Large intestine (tissue), 12 donors: ENCODE data around the gene LPIN2. TPM values are rescaled to one million over a fixed set of nuclear protein-coding genes. Genes with fewer than 3 reads are reported as not detected.

Source experiments
- DNase-seq, 2 donors: peaks; one replicate each; pipeline versions ENCODE4 v3.0.0 to v3.0.0-alpha.2; 2013
- H3K27ac ChIP-seq: one replicate; pipeline ENCODE4 v1.5.1; 2013; ENCODE audit warnings: low read length
- H3K27me3 ChIP-seq: 2 replicates; pipeline ENCODE4 v1.6.1; 2013; ENCODE audit warnings: low read length; ENCODE audit not compliant: control insufficient read depth, insufficient read depth
- H3K36me3 ChIP-seq: 2 replicates; pipeline ENCODE4 v1.6.1; 2013; ENCODE audit warnings: low read length; ENCODE audit not compliant: control insufficient read depth, insufficient read depth
- H3K4me1 ChIP-seq: one replicate; pipeline ENCODE4 v1.6.1; 2013; ENCODE audit warnings: low read length; ENCODE audit not compliant: control insufficient read depth, insufficient read depth
- H3K4me3 ChIP-seq: one replicate; pipeline ENCODE4 v1.5.1; 2013; ENCODE audit warnings: low read length
- H3K9me3 ChIP-seq: one replicate; pipeline ENCODE4 v1.6.1; 2013; ENCODE audit warnings: mild to moderate bottlenecking, low read depth, low read length, moderate library complexity; ENCODE audit not compliant: control insufficient read depth
- WGBS: methylation state at CpG from one replicate; pipeline ENCODE4 v1.1.5; 2013; ENCODE audit warnings: low lambda C conversion rate; ENCODE audit not compliant: insufficient coverage; 5-methylcytosine and 5-hydroxymethylcytosine counted together
- long read RNA-seq, 11 donors: transcript quantifications; one replicate each; lab custom pipeline, GENCODE V29; 2026
- polyA plus RNA-seq: library from polyadenylated mRNA; unstranded; fragments of 120-200 nt; gene quantifications from one replicate; pipeline ENCODE4 v1.2.1, GENCODE V29; 2013

The LPIN2 gene
- 54.1 TPM for polyA plus RNA-seq
- long read RNA-seq, donor 1, partial matches to known transcripts: 0 of 3 reads
- long read RNA-seq, donor 1, other reads (novel, unspliced or antisense): 0 of 3 reads
- long read RNA-seq, donor 2, partial matches to known transcripts: 0 of 3 reads
- long read RNA-seq, donor 2, other reads (novel, unspliced or antisense): 0 of 3 reads
- long read RNA-seq, donor 3: 0 reads
- long read RNA-seq, donor 4, partial matches to known transcripts: 0 of 1 reads
- long read RNA-seq, donor 4, other reads (novel, unspliced or antisense): 0 of 1 reads
- long read RNA-seq, donor 5, partial matches to known transcripts: 0 of 1 reads
- long read RNA-seq, donor 5, other reads (novel, unspliced or antisense): 0 of 1 reads
- long read RNA-seq, donor 6, partial matches to known transcripts: 0 of 3 reads
- long read RNA-seq, donor 6, other reads (novel, unspliced or antisense): 0 of 3 reads
- long read RNA-seq, donor 7, partial matches to known transcripts: 0 of 3 reads
- long read RNA-seq, donor 7, other reads (novel, unspliced or antisense): 0 of 3 reads
- long read RNA-seq, donor 8, partial matches to known transcripts: 0 of 2 reads
- long read RNA-seq, donor 8, other reads (novel, unspliced or antisense): 0 of 2 reads
- long read RNA-seq, donor 9, partial matches to known transcripts: 0 of 1 reads
- long read RNA-seq, donor 9, other reads (novel, unspliced or antisense): 0 of 1 reads
- long read RNA-seq, donor 10, transcript LPIN2-203 (5 exons, 936 nt): major isoform, 5 of 6 reads
- long read RNA-seq, donor 10, partial matches to known transcripts: 0 of 6 reads
- long read RNA-seq, donor 10, other reads (novel, unspliced or antisense): 0 of 6 reads
- long read RNA-seq, donor 11, partial matches to known transcripts: 0 of 2 reads
- long read RNA-seq, donor 11, other reads (novel, unspliced or antisense): 0 of 2 reads

GRCh38 chr18:3013024-3013804 is at the start of gene LPIN2:
Gene LPIN2, minus strand, starts transcription at chr18:3013144. Its CDS starts 52,304 bp downstream, at chr18:2960840.
- Histone ChIP-seq H3K27me3 (no peaks in the 10 kb centered on the region), H3K27ac (peak within 1 kb of the TSS; percentile 70), H3K9me3 (no peaks in the 10 kb centered on the region), H3K4me1 (peaks cover 14% of the 10 kb centered on the region), H3K4me3 (peak within 1 kb of the TSS; percentile 63), H3K36me3 (peaks cover 21% of the 10 kb centered on the region)
- peak; percentile 98 for DNase-seq
- 0% methylated on average over 4 of the region's 78 CpGs for WGBS

- peaks cover 5% of the 10 kb centered on the region for H3K4me1 ChIP-seq
These were observed 48.8 kb upstream of the LPIN2 start for GRCh38 chr18:3061581-3062312.

GRCh38 chr18:3060667-3061580 is 48.0 kb upstream of the LPIN2 start:
- H3K27me3 ChIP-seq: no peaks in the 10 kb centered on the region
- no peak overlapping the region for H3K4me3 ChIP-seq
- DNase-seq: no peak
- no peak overlapping the region for H3K27ac ChIP-seq
- peaks cover 5% of the 10 kb centered on the region for H3K4me1 ChIP-seq
- H3K36me3 ChIP-seq: no peaks in the 10 kb centered on the region
- H3K9me3 ChIP-seq: no peaks in the 10 kb centered on the region
- 83% methylated on average over 1 of the region's 15 CpGs for WGBS

More at GRCh38 chr18:3061581-3062312, 48.8 kb upstream of the LPIN2 start:
- Histone ChIP-seq H3K4me3 (no peak overlapping the region), H3K9me3 (no peaks in the 10 kb centered on the region), H3K27ac (no peak overlapping the region), H3K36me3 (no peaks in the 10 kb centered on the region), H3K27me3 (no peaks in the 10 kb centered on the region)
- no peak for DNase-seq
- WGBS: 90% methylated on average over 3 of the region's 11 CpGs

GRCh38 chr18:3059272-3059671 is 46.3 kb upstream of the LPIN2 start:
- DNase-seq: no peak
- no peak overlapping the region for H3K4me3 ChIP-seq
- no peak overlapping the region for H3K27ac ChIP-seq
- no peaks in the 10 kb centered on the region for H3K27me3 ChIP-seq
- WGBS: 100% methylated on average over 1 of the region's 3 CpGs
- no peaks in the 10 kb centered on the region for H3K9me3 ChIP-seq
- H3K4me1 ChIP-seq: peaks cover 5% of the 10 kb centered on the region
- no peaks in the 10 kb centered on the region for H3K36me3 ChIP-seq

GRCh38 chr18:3058328-3059191 is 45.6 kb upstream of the LPIN2 start:
- H3K4me3 ChIP-seq: no peak overlapping the region
- no peak overlapping the region for H3K27ac ChIP-seq
- H3K36me3 ChIP-seq: no peaks in the 10 kb centered on the region
- peaks cover 5% of the 10 kb centered on the region for H3K4me1 ChIP-seq
- no peaks in the 10 kb centered on the region for H3K27me3 ChIP-seq
- no CpG with 5 or more reads among the region's 6 CpGs for WGBS
- DNase-seq: no peak
- H3K9me3 ChIP-seq: no peaks in the 10 kb centered on the region

- peaks cover 3% of the 10 kb centered on the region for H3K4me1 ChIP-seq
- DNase-seq: no peak
- no peak overlapping the region for H3K4me3 ChIP-seq
- no peaks in the 10 kb centered on the region for H3K27me3 ChIP-seq
- no peaks in the 10 kb centered on the region for H3K9me3 ChIP-seq
- no CpG with 5 or more reads among the region's 4 CpGs for WGBS
- H3K27ac ChIP-seq: no peak overlapping the region
- H3K36me3 ChIP-seq: no peaks in the 10 kb centered on the region
These were observed 44.6 kb upstream of the LPIN2 start for GRCh38 chr18:3057526-3057925.

GRCh38 chr18:3056311-3056710 is 43.4 kb upstream of the LPIN2 start:
- no peaks in the 10 kb centered on the region for H3K36me3 ChIP-seq
- H3K27me3 ChIP-seq: no peaks in the 10 kb centered on the region
- 100% methylated on average over 1 of the region's 9 CpGs for WGBS
- peaks cover 12% of the 10 kb centered on the region for H3K4me1 ChIP-seq
- no peak overlapping the region for H3K27ac ChIP-seq
- H3K4me3 ChIP-seq: no peak overlapping the region
- no peaks in the 10 kb centered on the region for H3K9me3 ChIP-seq
- DNase-seq: no peak

GRCh38 chr18:3055816-3056215 is 42.9 kb upstream of the LPIN2 start:
- Histone ChIP-seq H3K27ac (no peak overlapping the region), H3K27me3 (no peaks in the 10 kb centered on the region), H3K36me3 (no peaks in the 10 kb centered on the region), H3K4me3 (no peak overlapping the region), H3K9me3 (no peaks in the 10 kb centered on the region), H3K4me1 (peaks cover 17% of the 10 kb centered on the region)
- 94% methylated on average over 3 of the region's 4 CpGs for WGBS
- DNase-seq: no peak
